Ascending aorta (tissue), 2 donors: Measurements from ENCODE around the gene BPIFB6. TPM values are rescaled to one million over a fixed set of nuclear protein-coding genes. Genes with fewer than 3 reads are reported as not detected.

Experiments used
- DNase-seq, 2 donors: peaks; one replicate each; pipeline ENCODE4 v3.0.0-alpha.2; 2019; ENCODE audit warnings: low spot score in 2 of 2
- H3K27ac ChIP-seq, 2 donors: fragments of 200-600 bp; sonication (generic); one replicate each; pipeline ENCODE4 v1.5.1; 2016 to 2017; ENCODE audit warnings: mild to moderate bottlenecking in 1 of 2
- H3K27me3 ChIP-seq: fragments of 200-600 bp; sonication (generic); one replicate; pipeline ENCODE4 v1.5.1; 2017
- H3K36me3 ChIP-seq, 2 donors: fragments of 200-600 bp; sonication (generic); one replicate each; pipeline ENCODE4 v1.5.1; 2016
- H3K4me1 ChIP-seq, 2 donors: fragments of 200-600 bp; sonication (generic); one replicate each; pipeline ENCODE4 v1.5.1; 2016 to 2017; ENCODE audit warnings: mild to moderate bottlenecking in 1 of 2
- H3K4me3 ChIP-seq, 2 donors: fragments of 200-600 bp; sonication (generic); one replicate each; pipeline ENCODE4 v1.5.1; 2016 to 2017; ENCODE audit warnings: mild to moderate bottlenecking in 1 of 2
- H3K9me3 ChIP-seq, 2 donors: fragments of 200-600 bp; sonication (generic); one replicate each; pipeline ENCODE4 v1.5.1; 2016
- intact Hi-C: fragments of 100-400 bp; cut with DNase I; formaldehyde crosslinking; loops from one replicate; pipeline ENCODE4 v1.15.1; 2023
- total RNA-seq: library from RNA; depleted of rRNA; stranded (reverse); fragments of >200 nt; gene quantifications from one replicate; pipeline ENCODE4 v1.1.0, GENCODE V29; 2016
- TF ChIP-seq, protein P1 (sequence below), 3 experiments: fragments of 200-600 bp in 2 of 3; fragments of 450-650 bp in 1 of 3; sonication (generic) in 2 of 3; IDR thresholded peaks; one replicate each; pipeline ENCODE4 v1.5.1; 2016 to 2019; ENCODE audit warnings: antibody characterized with exemption in 3 of 3, mild to moderate bottlenecking in 1 of 3, moderate library complexity in 1 of 3

The BPIFB6 gene
- total RNA-seq, 1 donor from 2014 or later = not detected

DNA sequence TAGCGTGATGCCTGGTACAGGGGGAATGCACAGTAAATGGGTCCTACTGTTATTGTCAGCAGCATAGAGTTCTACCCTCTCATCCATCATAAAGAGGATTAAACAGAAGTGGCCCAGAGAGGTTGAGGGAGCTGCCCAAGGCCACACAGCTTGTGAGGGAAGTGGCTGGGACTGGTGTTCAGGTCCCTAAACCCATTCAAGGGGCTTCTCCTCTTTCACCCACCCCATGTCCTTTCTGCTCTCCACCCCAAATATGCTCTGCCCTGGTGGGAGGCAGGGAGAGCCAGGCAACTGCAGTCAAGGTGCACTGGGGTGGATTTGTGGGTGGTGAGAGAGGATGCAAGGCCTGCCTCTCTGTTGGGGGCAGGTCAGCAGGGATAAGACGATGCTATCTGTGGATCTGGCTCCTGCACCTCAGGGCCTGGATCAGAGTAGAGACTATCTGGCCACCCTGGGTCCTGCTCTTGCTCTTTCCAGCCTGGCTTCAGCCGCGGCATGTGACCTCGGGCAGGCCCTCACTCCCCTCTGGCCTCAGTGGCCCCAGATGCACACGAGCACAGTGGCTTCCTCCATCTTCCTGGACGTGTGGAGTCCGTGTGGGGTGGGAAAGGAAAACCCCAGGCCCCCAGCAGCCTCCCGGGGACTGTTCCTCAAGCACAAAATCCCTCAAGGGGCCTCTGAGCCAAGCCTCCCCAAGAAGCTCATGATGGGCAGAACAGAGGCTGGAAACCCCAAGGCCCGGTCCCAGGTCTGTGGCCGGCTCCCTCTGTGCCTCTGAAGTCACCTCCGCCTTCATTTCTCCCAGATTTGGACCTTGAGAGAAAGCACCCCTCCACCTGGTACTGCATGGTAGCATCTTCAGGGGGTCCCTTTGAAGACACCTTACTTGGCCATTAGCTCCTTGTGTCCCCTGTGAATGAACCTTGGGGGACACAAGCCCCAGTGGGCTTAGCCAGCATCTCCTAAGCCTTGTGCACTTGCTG lies 3.4 kb upstream of the BPIFB6 start:
- H3K4me3 ChIP-seq = no peak overlapping the region
- TF ChIP-seq, protein P1, sequence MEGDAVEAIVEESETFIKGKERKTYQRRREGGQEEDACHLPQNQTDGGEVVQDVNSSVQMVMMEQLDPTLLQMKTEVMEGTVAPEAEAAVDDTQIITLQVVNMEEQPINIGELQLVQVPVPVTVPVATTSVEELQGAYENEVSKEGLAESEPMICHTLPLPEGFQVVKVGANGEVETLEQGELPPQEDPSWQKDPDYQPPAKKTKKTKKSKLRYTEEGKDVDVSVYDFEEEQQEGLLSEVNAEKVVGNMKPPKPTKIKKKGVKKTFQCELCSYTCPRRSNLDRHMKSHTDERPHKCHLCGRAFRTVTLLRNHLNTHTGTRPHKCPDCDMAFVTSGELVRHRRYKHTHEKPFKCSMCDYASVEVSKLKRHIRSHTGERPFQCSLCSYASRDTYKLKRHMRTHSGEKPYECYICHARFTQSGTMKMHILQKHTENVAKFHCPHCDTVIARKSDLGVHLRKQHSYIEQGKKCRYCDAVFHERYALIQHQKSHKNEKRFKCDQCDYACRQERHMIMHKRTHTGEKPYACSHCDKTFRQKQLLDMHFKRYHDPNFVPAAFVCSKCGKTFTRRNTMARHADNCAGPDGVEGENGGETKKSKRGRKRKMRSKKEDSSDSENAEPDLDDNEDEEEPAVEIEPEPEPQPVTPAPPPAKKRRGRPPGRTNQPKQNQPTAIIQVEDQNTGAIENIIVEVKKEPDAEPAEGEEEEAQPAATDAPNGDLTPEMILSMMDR (IDR thresholded peaks at IDR 0.05) = no peak
- no peaks in the 10 kb centered on the region for H3K9me3 ChIP-seq
- no peak overlapping the region for H3K27ac ChIP-seq
- H3K4me1 ChIP-seq = no peaks in the 10 kb centered on the region
- H3K36me3 ChIP-seq = no peaks in the 10 kb centered on the region
- DNase-seq = no peak
- no peaks in the 10 kb centered on the region for H3K27me3 ChIP-seq
- intact Hi-C loops = no loop called here

DNA sequence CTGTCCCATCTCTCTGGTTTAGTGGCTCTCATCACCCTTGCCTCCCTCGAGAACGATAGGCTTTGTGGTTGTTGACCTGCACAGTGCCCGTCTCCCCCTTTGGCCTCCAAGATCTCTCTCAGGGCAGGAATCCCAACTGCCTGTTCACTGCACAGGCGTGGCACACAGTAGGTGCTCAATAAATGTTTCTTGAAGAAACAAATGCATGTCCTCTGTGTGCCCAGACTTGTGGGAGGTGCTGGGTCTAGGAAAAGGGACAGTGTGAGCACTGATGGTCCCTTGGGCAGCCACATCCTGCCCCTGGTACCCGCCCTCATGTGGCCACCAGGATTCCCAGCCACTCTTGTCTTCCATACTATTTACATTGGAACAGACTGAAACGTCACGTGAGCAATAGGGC lies 2.6 kb upstream of the BPIFB6 start:
- intact Hi-C loops = no loop called here
- no peaks in the 10 kb centered on the region for H3K9me3 ChIP-seq
- no peak for DNase-seq
- H3K4me3 ChIP-seq = no peak overlapping the region
- no peak overlapping the region for H3K27ac ChIP-seq
- H3K27me3 ChIP-seq = no peaks in the 10 kb centered on the region
- TF ChIP-seq, protein P1 (IDR thresholded peaks at IDR 0.05) = no peak
- H3K4me1 ChIP-seq = no peaks in the 10 kb centered on the region
- H3K36me3 ChIP-seq = no peaks in the 10 kb centered on the region

DNA sequence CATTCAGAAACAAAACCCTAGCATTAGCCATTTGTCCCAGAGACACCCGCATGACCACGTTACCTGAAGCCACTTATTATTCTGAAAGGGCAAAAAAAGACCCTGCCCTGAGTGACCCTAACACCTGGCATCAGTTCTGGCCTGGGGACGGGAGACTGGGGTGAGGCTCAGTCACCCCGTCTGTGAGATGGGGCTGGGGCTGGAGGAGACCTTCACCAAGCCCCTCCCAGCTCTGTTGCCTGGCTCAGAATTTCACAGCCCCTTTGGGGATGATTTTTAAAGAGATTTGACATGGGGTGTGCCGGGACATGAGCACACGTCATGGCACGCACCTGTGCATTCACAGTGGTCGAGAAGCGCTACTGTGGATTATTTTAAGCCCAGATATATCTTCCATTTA lies 1.4 kb upstream of the BPIFB6 start:
- H3K9me3 ChIP-seq = no peaks in the 10 kb centered on the region
- no peaks in the 10 kb centered on the region for H3K27me3 ChIP-seq
- H3K27ac ChIP-seq = no peak overlapping the region
- no peak for DNase-seq
- H3K36me3 ChIP-seq = no peaks in the 10 kb centered on the region
- no peak overlapping the region for H3K4me3 ChIP-seq
- H3K4me1 ChIP-seq = no peaks in the 10 kb centered on the region
- TF ChIP-seq, protein P1 (IDR thresholded peaks at IDR 0.05) = no peak
- intact Hi-C loops = no loop called here

DNA sequence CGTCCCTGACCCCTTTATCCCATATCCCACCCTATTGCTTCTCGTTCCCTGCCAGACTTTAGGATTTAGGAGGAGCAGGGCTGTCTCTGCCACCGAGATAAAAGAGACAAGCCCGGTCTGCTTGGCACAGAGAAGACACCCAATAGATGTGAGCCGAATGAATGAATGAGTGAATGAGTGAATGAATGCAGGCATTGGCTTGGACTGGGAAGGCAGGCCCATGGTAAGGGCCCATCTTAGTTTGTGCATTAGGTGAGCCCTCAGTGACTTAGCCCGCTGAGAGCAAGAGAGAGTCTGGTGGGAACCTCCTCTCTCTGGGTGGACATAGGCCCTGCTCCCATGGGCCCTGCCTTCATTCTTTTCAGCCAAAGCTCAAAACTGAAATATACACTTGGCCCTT lies 879 bp upstream of the BPIFB6 start:
- Histone ChIP-seq H3K9me3 (no peaks in the 10 kb centered on the region), H3K27ac (no peak overlapping the region), H3K4me3 (no peak overlapping the region), H3K36me3 (no peaks in the 10 kb centered on the region), H3K4me1 (no peaks in the 10 kb centered on the region), H3K27me3 (no peaks in the 10 kb centered on the region)
- intact Hi-C loops = no loop called here
- TF ChIP-seq, protein P1 (IDR thresholded peaks at IDR 0.05) = no peak
- DNase-seq = no peak

DNA sequence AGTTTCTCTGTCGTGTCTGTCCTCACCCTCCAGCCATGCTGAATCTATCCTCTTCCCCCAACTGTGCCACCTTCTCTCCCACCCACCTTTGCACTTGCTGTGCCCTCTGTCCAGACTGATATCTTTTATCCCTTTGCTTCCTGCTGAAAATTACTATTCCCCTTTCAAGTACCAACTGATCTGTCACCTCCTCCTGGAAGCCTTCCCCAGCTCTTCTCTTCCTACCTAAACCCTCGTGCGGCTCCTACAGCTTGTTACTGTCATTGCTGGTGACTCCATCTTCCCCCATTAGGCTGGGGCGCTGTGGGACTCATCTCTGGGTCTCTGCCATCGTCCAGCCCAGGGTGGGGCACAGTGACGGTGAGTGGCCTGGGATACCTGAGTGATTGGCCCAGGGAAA lies 1.1 kb downstream of the BPIFB6 start:
- Histone ChIP-seq H3K4me3 (no peak overlapping the region), H3K9me3 (no peaks in the 10 kb centered on the region), H3K27me3 (no peaks in the 10 kb centered on the region), H3K36me3 (no peaks in the 10 kb centered on the region), H3K4me1 (no peaks in the 10 kb centered on the region), H3K27ac (no peak overlapping the region)
- TF ChIP-seq, protein P1 (IDR thresholded peaks at IDR 0.05) = no peak
- intact Hi-C loops = no loop called here
- no peak for DNase-seq
